Activated T-cell treated with anti-CD3 and anti-CD28 coated beads, Interleukin-2, amount 50 U/mL, for 24 hours (primary cell): ENCODE results near the gene RAPGEF4.
A peak's percentile ranks its signal among the peaks of the same experiment; 100 is the strongest.

Experiments
- DNase-seq: peaks from one replicate; pipeline ENCODE4 v3.0.0-alpha.2; 2020
- H3K27ac Mint-ChIP-seq: 2 replicates; pipeline ENCODE4 v1.8.0; 2020; ENCODE audit warnings: mild to moderate bottlenecking, mixed read lengths
- H3K27me3 Mint-ChIP-seq: 2 replicates; pipeline ENCODE4 v1.8.0; 2020; ENCODE audit warnings: mixed read lengths
- H3K36me3 Mint-ChIP-seq: 2 replicates; pipeline ENCODE4 v1.8.0; 2020; ENCODE audit warnings: low read depth, mixed read lengths
- H3K4me1 Mint-ChIP-seq: 2 replicates; pipeline ENCODE4 v1.8.0; 2020; ENCODE audit warnings: low read depth, mixed read lengths
- H3K4me3 Mint-ChIP-seq: 2 replicates; pipeline ENCODE4 v1.8.0; 2020; ENCODE audit warnings: mild to moderate bottlenecking, moderate library complexity, mixed read lengths
- H3K9me3 Mint-ChIP-seq: 2 replicates; pipeline ENCODE4 v1.8.0; 2020; ENCODE audit warnings: mixed read lengths

The RAPGEF4 gene

GRCh38 chr2:172943539-172943938, 207.9 kb downstream of the RAPGEF4 start:
- Mint-ChIP-seq H3K36me3 (no peaks in the 10 kb centered on the region), H3K4me1 (peaks cover 27% of the 10 kb centered on the region), H3K27me3 (peaks cover 12% of the 10 kb centered on the region), H3K4me3 (peak overlapping the region; percentile 10), H3K9me3 (peaks cover 9% of the 10 kb centered on the region), H3K27ac (no peak overlapping the region)
- no peak for DNase-seq

GRCh38 chr2:172944022-172944793, 208.6 kb downstream of the RAPGEF4 start:
- Mint-ChIP-seq H3K27me3 (peaks cover 12% of the 10 kb centered on the region), H3K9me3 (peaks cover 9% of the 10 kb centered on the region), H3K36me3 (no peaks in the 10 kb centered on the region), H3K27ac (peak overlapping the region; percentile 78), H3K4me1 (peaks cover 27% of the 10 kb centered on the region), H3K4me3 (peak overlapping the region; percentile 8)
- no peak for DNase-seq

GRCh38 chr2:172944794-172945509, 209.3 kb downstream of the RAPGEF4 start:
- peaks cover 12% of the 10 kb centered on the region for H3K27me3 Mint-ChIP-seq
- H3K4me1 Mint-ChIP-seq: peaks cover 27% of the 10 kb centered on the region
- H3K4me3 Mint-ChIP-seq: no peak overlapping the region
- H3K36me3 Mint-ChIP-seq: no peaks in the 10 kb centered on the region
- DNase-seq: no peak
- H3K9me3 Mint-ChIP-seq: peaks cover 2% of the 10 kb centered on the region
- H3K27ac Mint-ChIP-seq: peak overlapping the region; percentile 78

- Mint-ChIP-seq H3K4me3 (no peak overlapping the region), H3K27ac (no peak overlapping the region), H3K9me3 (no peaks in the 10 kb centered on the region), H3K4me1 (peaks cover 27% of the 10 kb centered on the region), H3K27me3 (peaks cover 12% of the 10 kb centered on the region), H3K36me3 (no peaks in the 10 kb centered on the region)
- DNase-seq: no peak
These were observed 209.8 kb downstream of the RAPGEF4 start for GRCh38 chr2:172945510-172945850.

DNA sequence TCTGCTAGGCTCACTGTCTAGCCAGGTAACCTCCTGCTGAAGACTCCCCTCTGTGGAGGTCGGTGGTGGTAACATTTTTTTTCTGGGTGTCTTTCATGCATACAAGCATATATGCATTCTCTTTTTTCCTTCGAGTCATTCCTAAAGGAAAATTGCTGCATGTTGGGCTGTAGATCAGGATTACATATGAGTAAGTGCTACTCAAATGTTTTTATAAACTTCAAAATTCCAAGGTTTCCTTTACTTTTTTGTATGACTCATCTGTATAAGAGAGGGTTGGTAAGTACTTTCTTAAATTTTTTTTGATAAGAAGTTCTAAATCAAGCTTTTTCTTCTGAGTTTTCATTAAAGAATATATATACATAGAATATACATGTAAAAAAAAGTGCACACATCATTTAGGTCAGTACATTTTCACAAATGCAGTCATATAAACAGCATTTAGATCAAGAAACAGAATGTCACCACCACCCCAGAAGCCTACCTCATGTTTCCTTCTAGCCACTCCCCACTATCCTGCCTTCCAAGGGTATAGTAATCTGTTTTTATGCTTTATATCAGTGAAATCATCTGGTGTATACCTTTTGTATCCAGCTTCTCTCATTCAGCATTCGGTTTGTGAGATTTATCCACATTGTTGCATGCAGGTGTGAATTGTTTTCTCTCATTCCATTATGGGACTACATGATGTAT, 212.0 kb downstream of the RAPGEF4 start:
- Mint-ChIP-seq H3K9me3 (no peaks in the 10 kb centered on the region), H3K36me3 (no peaks in the 10 kb centered on the region), H3K27ac (no peak overlapping the region), H3K4me1 (peaks cover 27% of the 10 kb centered on the region), H3K27me3 (peaks cover 16% of the 10 kb centered on the region), H3K4me3 (no peak overlapping the region)
- no peak for DNase-seq

- DNase-seq: no peak
- no peaks in the 10 kb centered on the region for H3K9me3 Mint-ChIP-seq
- H3K4me1 Mint-ChIP-seq: peaks cover 16% of the 10 kb centered on the region
- H3K36me3 Mint-ChIP-seq: no peaks in the 10 kb centered on the region
- H3K4me3 Mint-ChIP-seq: no peak overlapping the region
- H3K27ac Mint-ChIP-seq: no peak overlapping the region
- peaks cover 12% of the 10 kb centered on the region for H3K27me3 Mint-ChIP-seq
These were observed 213.9 kb downstream of the RAPGEF4 start for GRCh38 chr2:172949522-172949921.

GRCh38 chr2:172950565-172950964, 214.9 kb downstream of the RAPGEF4 start:
- H3K4me1 Mint-ChIP-seq: peaks cover 9% of the 10 kb centered on the region
- no peaks in the 10 kb centered on the region for H3K9me3 Mint-ChIP-seq
- peaks cover 12% of the 10 kb centered on the region for H3K27me3 Mint-ChIP-seq

GRCh38 chr2:172951554-172951953, 215.9 kb downstream of the RAPGEF4 start:
- DNase-seq: no peak
- Mint-ChIP-seq H3K27me3 (peaks cover 17% of the 10 kb centered on the region), H3K9me3 (no peaks in the 10 kb centered on the region), H3K4me1 (peaks cover 9% of the 10 kb centered on the region), H3K27ac (no peak overlapping the region), H3K36me3 (no peaks in the 10 kb centered on the region), H3K4me3 (no peak overlapping the region)

More at GRCh38 chr2:172950565-172950964, 214.9 kb downstream of the RAPGEF4 start:
- H3K4me3 Mint-ChIP-seq: no peak overlapping the region
- no peak overlapping the region for H3K27ac Mint-ChIP-seq
- DNase-seq: no peak
- no peaks in the 10 kb centered on the region for H3K36me3 Mint-ChIP-seq

- Mint-ChIP-seq H3K27me3 (peaks cover 13% of the 10 kb centered on the region), H3K36me3 (no peaks in the 10 kb centered on the region), H3K4me1 (peaks cover 9% of the 10 kb centered on the region), H3K4me3 (no peak overlapping the region), H3K9me3 (no peaks in the 10 kb centered on the region), H3K27ac (no peak overlapping the region)
- DNase-seq: no peak
These were observed 217.8 kb downstream of the RAPGEF4 start for GRCh38 chr2:172953411-172953810.

- no peaks in the 10 kb centered on the region for H3K36me3 Mint-ChIP-seq
- peaks cover 9% of the 10 kb centered on the region for H3K4me1 Mint-ChIP-seq
- H3K27me3 Mint-ChIP-seq: peaks cover 12% of the 10 kb centered on the region
- H3K4me3 Mint-ChIP-seq: no peak overlapping the region
- peak overlapping the region; percentile 42 for H3K27ac Mint-ChIP-seq
- H3K9me3 Mint-ChIP-seq: no peaks in the 10 kb centered on the region
- DNase-seq: no peak
These were observed 218.6 kb downstream of the RAPGEF4 start for GRCh38 chr2:172953970-172954852.

- Mint-ChIP-seq H3K9me3 (no peaks in the 10 kb centered on the region), H3K36me3 (no peaks in the 10 kb centered on the region), H3K27me3 (peaks cover 12% of the 10 kb centered on the region), H3K4me3 (no peak overlapping the region), H3K4me1 (peaks cover 10% of the 10 kb centered on the region), H3K27ac (no peak overlapping the region)
- no peak for DNase-seq
These were observed 219.9 kb downstream of the RAPGEF4 start for GRCh38 chr2:172955587-172955986.

GRCh38 chr2:172957734-172958133, 222.1 kb downstream of the RAPGEF4 start:
- Mint-ChIP-seq H3K36me3 (no peaks in the 10 kb centered on the region), H3K27me3 (peaks cover 12% of the 10 kb centered on the region), H3K9me3 (no peaks in the 10 kb centered on the region), H3K4me3 (no peak overlapping the region), H3K27ac (no peak overlapping the region), H3K4me1 (peaks cover 30% of the 10 kb centered on the region)
- DNase-seq: no peak

DNA sequence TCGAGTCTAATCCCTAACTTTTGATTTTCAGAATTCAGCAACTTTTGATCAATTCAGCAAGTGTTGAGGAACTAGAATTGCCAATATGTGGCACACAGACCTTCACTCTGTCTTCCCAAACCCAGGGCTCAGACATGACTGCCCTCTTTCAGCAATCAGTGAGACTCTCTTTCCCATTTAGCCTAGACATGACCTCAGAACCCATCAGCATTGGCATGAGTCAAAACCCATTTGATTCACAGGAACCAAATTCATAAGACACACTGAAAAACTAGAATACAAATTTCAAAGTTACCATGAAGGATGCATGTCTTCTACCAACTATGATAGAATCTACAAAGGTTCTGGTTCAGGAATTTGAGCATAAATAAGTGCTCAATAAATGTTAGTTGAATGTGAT, 226.4 kb downstream of the RAPGEF4 start:
- DNase-seq: no peak
- no peaks in the 10 kb centered on the region for H3K36me3 Mint-ChIP-seq
- H3K9me3 Mint-ChIP-seq: no peaks in the 10 kb centered on the region
- H3K27ac Mint-ChIP-seq: peak overlapping the region; percentile 88
- H3K4me3 Mint-ChIP-seq: no peak overlapping the region
- H3K4me1 Mint-ChIP-seq: peaks cover 29% of the 10 kb centered on the region
- H3K27me3 Mint-ChIP-seq: peaks cover 4% of the 10 kb centered on the region

DNA sequence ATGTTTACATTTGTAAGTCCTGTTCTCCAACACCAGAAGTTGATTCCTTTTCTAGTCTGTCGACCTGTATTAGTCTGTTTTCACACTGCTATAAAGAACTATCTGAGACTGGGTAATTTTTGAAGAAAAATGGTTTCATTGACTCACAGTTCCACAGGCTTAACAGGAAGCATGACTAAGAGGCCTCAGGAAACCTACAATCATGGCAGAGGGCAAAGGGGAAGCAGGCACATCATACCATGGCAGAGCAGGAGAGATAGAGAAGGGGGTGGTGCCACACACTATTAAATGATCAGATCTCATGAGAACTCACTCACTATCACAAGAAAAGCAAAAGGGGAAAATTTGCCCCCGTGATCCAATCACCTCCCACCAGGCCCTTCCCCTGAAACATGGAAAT, 227.2 kb downstream of the RAPGEF4 start:
- Mint-ChIP-seq H3K27me3 (peaks cover 4% of the 10 kb centered on the region), H3K4me1 (peaks cover 29% of the 10 kb centered on the region), H3K9me3 (no peaks in the 10 kb centered on the region), H3K27ac (peak overlapping the region; percentile 88), H3K4me3 (no peak overlapping the region), H3K36me3 (no peaks in the 10 kb centered on the region)
- DNase-seq: no peak
